Ovary (tissue), 3 donors: ENCODE data around the gene STAP2.

Source experiments
- POLR2A ChIP-seq: fragments of 450-650 bp; IDR thresholded peaks from one replicate; pipeline ENCODE4 v1.6.1; 2017; ENCODE audit warnings: antibody characterized with exemption, mild to moderate bottlenecking, moderate library complexity
- TF ChIP-seq, protein P1 (sequence below), 3 donors: fragments of 450-650 bp in 2 of 3; fragments of 200-600 bp in 1 of 3; IDR thresholded peaks; one replicate each; pipeline versions ENCODE4 v1.5.1 to v1.8.0; 2016 to 2022; ENCODE audit warnings: antibody characterized with exemption in 3 of 3, mild to moderate bottlenecking in 1 of 3
- donor health status: DM: no; HTN: no; CAD: no.

DNA sequence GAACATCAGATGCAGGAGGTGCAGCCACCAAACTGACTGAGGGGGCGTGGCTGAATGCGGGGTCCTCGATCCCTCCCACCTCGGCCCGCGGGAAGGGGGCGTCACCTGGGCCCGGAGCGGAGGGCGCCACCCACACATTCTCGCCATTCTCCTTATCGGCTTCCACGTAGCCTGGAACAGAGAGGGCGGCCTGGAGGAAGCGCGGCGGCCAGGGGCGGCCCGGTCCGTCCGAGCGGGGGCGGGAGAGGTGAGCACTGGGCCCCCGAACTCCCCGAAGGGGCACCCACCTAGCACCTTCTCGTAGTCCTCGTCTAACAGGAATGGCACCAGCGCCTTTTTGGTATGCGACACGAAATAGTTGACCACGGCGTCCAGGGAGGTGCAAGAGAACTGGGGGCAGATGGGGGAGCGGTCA lies 11.8 kb downstream of the STAP2 start:
- TF ChIP-seq, protein P1, sequence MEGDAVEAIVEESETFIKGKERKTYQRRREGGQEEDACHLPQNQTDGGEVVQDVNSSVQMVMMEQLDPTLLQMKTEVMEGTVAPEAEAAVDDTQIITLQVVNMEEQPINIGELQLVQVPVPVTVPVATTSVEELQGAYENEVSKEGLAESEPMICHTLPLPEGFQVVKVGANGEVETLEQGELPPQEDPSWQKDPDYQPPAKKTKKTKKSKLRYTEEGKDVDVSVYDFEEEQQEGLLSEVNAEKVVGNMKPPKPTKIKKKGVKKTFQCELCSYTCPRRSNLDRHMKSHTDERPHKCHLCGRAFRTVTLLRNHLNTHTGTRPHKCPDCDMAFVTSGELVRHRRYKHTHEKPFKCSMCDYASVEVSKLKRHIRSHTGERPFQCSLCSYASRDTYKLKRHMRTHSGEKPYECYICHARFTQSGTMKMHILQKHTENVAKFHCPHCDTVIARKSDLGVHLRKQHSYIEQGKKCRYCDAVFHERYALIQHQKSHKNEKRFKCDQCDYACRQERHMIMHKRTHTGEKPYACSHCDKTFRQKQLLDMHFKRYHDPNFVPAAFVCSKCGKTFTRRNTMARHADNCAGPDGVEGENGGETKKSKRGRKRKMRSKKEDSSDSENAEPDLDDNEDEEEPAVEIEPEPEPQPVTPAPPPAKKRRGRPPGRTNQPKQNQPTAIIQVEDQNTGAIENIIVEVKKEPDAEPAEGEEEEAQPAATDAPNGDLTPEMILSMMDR (IDR thresholded peaks at IDR 0.05) = no peak
- no peak for TF ChIP-seq POLR2A
